HG02970 (cell line): ENCODE data around the gene VPS11.
"Not testable (repeated sequence)": the region's sequence is repeated elsewhere in the genome, so short reads cannot be mapped to it uniquely, and the experiment has no call there.

ENCODE experiments used
- ATAC-seq: cut with Tn5 transposase; IDR thresholded peaks from one replicate; pipeline ENCODE4 v1.9.1; 2021; ENCODE audit warnings: mild to moderate bottlenecking, moderate library complexity, moderate number of reproducible peaks; ENCODE audit not compliant: unreplicated experiment, low FRiP score

VPS11 gene

GRCh38 chr11:119100994-119101758 is 33.6 kb downstream of the VPS11 start:
- no peak for ATAC-seq

DNA sequence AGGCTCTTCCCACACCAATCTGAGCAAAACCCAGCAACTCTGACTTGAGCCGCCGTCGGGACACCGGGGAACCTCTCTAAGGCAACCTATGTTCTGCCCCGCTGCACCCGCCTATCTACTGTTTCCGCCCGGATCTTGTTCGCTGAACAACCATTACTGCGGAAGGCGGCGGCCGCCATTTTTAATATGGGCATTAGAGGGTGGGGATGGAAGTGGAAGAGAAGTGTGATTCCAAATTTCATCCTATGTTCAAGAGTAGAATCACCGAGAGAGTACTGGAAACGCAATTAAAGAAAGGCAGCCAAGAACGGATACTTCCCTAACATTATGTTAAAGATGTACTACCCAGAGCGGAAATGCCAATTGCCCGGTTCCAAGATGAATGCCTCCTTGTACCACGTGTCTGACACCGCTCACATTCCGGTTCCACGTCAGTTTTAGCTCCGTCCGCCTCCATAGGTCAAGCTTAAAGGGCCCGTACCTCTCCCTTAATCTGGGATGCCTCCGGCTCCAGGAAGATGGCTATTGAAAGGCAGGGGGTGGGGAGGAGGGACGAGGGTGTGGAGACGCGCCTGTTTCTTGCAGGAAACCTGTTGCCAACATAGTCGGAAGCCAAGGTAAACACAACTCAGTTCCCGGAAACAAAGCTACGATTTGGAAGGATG is 34.3 kb downstream of the VPS11 start, which contains the start of gene DPAGT1:
Gene DPAGT1 (minus strand): TSS at position 95 of the 665 bp plus-strand sequence. CDS start 198 bp downstream, outside the sequence.
- ATAC-seq = peak; percentile 71

- ATAC-seq = not testable (repeated sequence)
Observed at GRCh38 chr11:119103161-119103664, 35.6 kb downstream of the VPS11 start.

DNA sequence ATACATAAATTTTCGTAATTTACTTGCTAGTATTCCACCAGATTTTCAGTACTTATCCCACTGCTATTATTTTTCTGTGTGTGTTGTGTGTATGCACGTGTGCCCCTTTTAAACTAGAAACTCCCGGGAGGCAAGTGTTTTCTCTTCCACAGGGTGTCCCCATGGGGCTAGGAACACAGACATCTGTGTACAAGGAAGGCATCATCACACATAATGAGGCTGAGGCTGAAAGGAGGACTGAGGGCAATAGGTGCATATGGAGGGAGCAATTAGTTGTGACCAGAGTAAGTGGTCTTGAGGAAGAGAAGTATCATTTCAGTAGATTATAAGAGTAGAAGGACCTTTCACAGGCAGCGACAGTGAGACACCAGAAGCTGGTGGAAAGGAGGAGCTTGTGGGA is 36.2 kb downstream of the VPS11 start:
- ATAC-seq = no peak

GRCh38 chr11:119106564-119107537 is 39.2 kb downstream of the VPS11 start, which contains the start of gene C2CD2L:
TSS of gene C2CD2L (plus strand) at chr11:119107344. CDS start at chr11:119107742, 398 bp downstream.
- peak; percentile 57 for ATAC-seq

- peak; percentile 25 for ATAC-seq
Observed at GRCh38 chr11:119107538-119108145, 40.0 kb downstream of the VPS11 start.

GRCh38 chr11:119108146-119108856 is 40.7 kb downstream of the VPS11 start:
- no peak for ATAC-seq

GRCh38 chr11:119108857-119109221 is 41.2 kb downstream of the VPS11 start:
- ATAC-seq = no peak

- no peak for ATAC-seq
Observed at GRCh38 chr11:119109843-119110242, 42.2 kb downstream of the VPS11 start.

DNA sequence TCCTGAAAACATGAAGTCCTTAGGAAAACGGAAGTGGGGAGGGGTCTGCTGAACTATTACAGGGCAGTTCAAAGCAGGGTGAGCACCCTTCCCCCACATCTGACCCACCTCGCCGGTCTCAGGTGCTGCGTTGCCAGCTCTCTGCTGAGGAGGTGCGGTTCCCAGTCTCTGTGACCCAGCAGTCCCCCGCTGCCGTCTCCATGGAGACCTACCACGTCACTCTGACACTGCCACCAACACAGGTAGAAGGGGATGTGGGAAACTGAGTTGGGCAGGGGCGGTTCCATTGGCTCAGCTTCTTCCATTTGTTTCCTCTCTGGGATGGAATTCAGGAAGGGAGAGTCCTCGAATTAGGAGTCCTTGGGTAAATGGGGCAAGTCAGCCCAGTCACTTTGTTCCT is 42.8 kb downstream of the VPS11 start:
- ATAC-seq = no peak

DNA sequence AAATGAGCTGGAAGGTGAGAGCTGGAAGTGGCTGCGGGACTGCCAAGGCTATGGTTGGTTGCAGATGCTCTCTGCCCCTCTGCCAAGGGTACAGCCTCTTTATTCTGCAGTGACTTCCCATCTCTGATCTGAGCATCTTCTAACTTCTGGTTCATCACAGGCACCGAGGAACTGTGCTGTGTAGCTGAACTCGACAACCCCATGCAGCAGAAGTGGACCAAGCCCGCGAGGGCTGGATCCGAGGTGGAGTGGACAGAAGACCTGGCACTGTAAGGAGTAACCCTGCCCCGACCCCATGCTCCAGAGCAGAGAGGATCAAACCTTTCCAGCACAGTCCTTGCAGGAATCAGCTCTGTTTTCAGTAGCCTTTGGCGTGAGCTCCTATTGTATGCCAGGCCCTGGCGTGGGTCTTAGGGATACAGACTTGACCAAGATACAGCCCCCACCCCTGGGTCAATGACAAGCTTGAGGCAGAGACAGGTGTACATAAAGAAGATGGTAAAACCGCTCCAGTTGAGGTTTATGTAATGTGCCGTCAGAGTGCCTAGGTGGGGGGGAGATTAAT is 43.8 kb downstream of the VPS11 start:
- no peak for ATAC-seq

DNA sequence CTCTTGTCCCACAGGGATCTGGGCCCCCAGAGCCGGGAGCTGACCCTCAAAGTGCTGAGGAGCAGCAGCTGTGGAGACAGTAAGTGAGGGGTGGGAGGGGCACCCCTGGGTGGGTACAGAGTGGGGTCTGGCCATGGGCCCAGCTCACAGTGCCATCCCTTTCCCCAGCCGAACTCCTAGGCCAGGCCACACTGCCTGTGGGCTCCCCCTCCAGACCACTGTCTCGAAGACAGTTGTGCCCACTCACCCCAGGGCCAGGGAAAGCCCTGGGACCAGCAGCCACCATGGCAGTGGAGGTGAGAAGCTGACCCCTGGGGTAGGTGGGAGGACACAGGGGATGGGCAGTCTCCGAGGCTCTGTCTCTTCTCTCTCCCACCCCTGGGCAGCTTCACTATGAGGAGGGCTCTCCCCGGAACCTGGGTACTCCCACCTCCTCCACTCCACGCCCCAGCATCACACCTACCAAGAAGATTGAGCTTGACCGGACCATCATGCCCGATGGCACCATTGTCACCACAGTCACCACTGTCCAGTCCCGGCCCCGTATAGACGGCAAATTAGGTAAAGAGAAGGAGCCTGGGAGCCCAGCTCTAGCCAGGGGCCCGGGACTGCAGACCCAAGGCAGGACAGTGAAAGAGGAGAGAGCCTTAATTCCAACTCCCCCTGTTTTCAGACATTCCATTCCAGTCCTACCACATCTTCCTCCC is 44.8 kb downstream of the VPS11 start:
- ATAC-seq = no peak

DNA sequence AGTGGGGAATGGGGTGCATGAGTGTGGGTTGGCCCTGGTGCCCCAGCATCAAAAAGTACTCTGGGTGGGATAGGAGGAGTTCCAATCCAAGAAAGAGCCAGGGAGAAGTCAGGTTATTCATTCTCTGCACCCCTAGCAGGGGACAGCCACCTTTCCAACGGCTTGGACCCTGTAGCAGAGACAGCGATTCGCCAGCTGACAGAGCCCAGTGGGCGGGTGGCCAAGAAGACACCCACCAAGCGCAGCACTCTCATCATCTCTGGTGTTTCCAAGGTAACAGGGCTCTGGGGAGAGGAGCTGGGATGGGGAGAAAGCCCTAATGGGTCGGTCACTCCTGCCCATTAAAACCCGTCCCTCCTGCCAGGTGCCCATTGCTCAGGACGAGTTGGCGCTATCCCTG is 46.1 kb downstream of the VPS11 start:
- ATAC-seq = no peak

GRCh38 chr11:119114351-119114750 is 46.7 kb downstream of the VPS11 start:
- no peak for ATAC-seq

DNA sequence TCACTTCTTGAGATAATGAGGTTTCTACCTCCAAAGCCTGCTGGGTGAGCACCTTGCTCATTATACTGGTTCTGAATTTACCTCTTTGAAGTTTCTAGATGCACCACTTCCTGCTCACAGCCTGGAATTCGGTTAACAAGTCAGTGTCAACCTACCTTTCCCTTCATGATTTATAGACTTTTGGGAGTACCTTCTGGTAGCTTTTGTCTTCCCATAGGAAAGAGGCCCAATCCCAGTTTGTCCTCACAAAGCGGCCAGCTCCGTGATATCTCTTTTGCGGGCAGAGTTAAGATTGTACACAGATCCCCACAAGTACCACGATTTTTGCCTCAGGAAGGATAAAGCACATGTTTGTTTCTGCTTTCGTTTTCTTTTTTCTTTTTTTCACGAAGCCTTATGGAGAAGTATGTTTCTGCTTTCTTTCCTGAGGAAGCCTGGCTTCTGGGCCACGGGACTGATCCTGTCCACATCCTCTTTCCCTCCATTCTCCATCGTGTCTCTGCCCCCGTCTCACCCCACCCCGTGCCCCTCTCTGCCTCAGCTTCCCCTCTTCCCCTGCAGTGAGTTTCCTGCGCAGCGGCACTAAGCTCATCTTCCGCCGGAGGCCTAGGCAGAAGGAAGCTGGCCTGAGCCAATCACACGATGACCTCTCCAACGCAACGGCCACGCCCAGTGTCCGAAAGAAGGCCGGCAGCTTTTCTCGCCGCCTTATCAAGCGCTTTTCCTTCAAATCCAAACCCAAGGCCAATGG is 48.0 kb downstream of the VPS11 start:
- no peak for ATAC-seq

DNA sequence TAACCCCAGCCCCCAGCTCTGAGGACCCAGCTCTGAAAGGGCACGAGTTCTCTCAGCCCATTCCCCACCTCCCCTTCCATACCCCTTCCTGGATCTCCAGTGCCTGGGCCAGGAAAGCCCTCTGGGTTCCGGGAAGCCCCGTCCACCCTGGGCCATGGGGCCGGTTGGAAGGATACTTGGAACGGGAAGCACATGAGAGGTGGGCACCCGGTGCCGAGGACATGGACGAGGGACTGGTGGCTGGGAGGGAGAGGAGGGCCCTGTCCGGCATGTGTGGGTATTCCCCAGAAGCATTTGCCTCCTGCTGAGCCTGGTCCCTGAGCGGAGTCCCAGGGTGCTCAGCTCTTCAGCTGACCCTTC is 48.6 kb downstream of the VPS11 start:
- ATAC-seq = no peak

GRCh38 chr11:119116601-119117000 is 49.0 kb downstream of the VPS11 start:
- no peak for ATAC-seq
